Activated B cell treated with CpG ODN at 0.5 μM for 24 hours (primary cell): ENCODE measurements around the gene YY1. TPM values are rescaled to one million over a fixed set of nuclear protein-coding genes. Genes with fewer than 3 reads are reported as not detected.
A peak's percentile ranks its signal among the peaks of the same experiment; 100 is the strongest.

ENCODE experiments used
- ATAC-seq: fragments of 200-7000 bp; cut with Tn5 transposase; one replicate; pipeline ENCODE4 v1.10.0; 2021; ENCODE audit warnings: low read depth, mild to moderate bottlenecking, moderate library complexity
- CTCF ChIA-PET: fragments of 350-600 bp; sonication (Branson Sonifier 250); formaldehyde crosslinking; loops from one replicate; lab custom pipeline; 2021; ENCODE audit warnings: antibody characterized with exemption; lab: Charles Lee
- POLR2A ChIA-PET: fragments of 350-600 bp; sonication (Branson Sonifier 250); formaldehyde crosslinking; loops from one replicate; lab custom pipeline; 2021; ENCODE audit warnings: antibody characterized with exemption; lab: Charles Lee
- DNase-seq: peaks from one replicate; pipeline ENCODE4 v3.0.0; 2022
- H3K27ac Mint-ChIP-seq: one replicate; pipeline ENCODE4 v1.8.0; 2020; ENCODE audit warnings: mixed read lengths
- H3K27me3 Mint-ChIP-seq: one replicate; pipeline ENCODE4 v1.8.0; 2021; ENCODE audit warnings: mixed read lengths
- H3K36me3 Mint-ChIP-seq: one replicate; pipeline ENCODE4 v1.8.0; 2021; ENCODE audit warnings: low read depth, mixed read lengths
- H3K4me1 Mint-ChIP-seq: one replicate; pipeline ENCODE4 v1.8.0; 2021; ENCODE audit warnings: mixed read lengths
- H3K4me3 Mint-ChIP-seq: one replicate; pipeline ENCODE4 v1.8.0; 2020; ENCODE audit warnings: mild to moderate bottlenecking, mixed read lengths
- H3K9me3 Mint-ChIP-seq: one replicate; pipeline ENCODE4 v1.8.0; 2020; ENCODE audit warnings: mixed read lengths
- intact Hi-C: fragments of 100-400 bp; cut with micrococcal nuclease; formaldehyde crosslinking; loops from one replicate; pipeline ENCODE4 v1.15.1; 2024
- total RNA-seq: library from RNA; stranded (reverse); gene quantifications from 2 replicates; pipeline ENCODE4 v1.2.3, GENCODE V29; 2022
- TF ChIP-seq, protein P1 (sequence below): fragments of 200-600 bp; IDR thresholded peaks from one replicate; pipeline ENCODE4 v1.8.0; 2022; ENCODE audit warnings: antibody characterized with exemption, mild to moderate bottlenecking

YY1 gene
- total RNA-seq, 1 donor from 2014 or later: 72.6 TPM

GRCh38 chr14:100241279-100241678 lies 2.3 kb downstream of the YY1 start:
- TF ChIP-seq, protein P1, sequence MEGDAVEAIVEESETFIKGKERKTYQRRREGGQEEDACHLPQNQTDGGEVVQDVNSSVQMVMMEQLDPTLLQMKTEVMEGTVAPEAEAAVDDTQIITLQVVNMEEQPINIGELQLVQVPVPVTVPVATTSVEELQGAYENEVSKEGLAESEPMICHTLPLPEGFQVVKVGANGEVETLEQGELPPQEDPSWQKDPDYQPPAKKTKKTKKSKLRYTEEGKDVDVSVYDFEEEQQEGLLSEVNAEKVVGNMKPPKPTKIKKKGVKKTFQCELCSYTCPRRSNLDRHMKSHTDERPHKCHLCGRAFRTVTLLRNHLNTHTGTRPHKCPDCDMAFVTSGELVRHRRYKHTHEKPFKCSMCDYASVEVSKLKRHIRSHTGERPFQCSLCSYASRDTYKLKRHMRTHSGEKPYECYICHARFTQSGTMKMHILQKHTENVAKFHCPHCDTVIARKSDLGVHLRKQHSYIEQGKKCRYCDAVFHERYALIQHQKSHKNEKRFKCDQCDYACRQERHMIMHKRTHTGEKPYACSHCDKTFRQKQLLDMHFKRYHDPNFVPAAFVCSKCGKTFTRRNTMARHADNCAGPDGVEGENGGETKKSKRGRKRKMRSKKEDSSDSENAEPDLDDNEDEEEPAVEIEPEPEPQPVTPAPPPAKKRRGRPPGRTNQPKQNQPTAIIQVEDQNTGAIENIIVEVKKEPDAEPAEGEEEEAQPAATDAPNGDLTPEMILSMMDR: no peak
- DNase-seq: no peak
- intact Hi-C loops: loop anchor here (2.0 kb wide), 3 partner anchors 16 to 760 kb away; partner anchors contain the start of genes CCNK, SETD3 and SLC25A29
- Mint-ChIP-seq H3K36me3 (peaks cover 27% of the 10 kb centered on the region), H3K27ac (peak overlapping the region; percentile 90), H3K4me3 (peak overlapping the region; percentile 87), H3K4me1 (peaks cover 64% of the 10 kb centered on the region), H3K27me3 (no peaks in the 10 kb centered on the region), H3K9me3 (no peaks in the 10 kb centered on the region)
- POLR2A ChIA-PET: interaction anchor here (0.6 to 2.1 kb wide), 11 partner anchors 11 to 136 kb away, joined by 3 to 7 read pairs (median 4); a partner anchor contains a TSS
- no peak for ATAC-seq
- CTCF ChIA-PET: interaction anchor here (0.6 to 1.6 kb wide), 9 partner anchors 23 to 137 kb away, joined by 3 to 8 read pairs (median 4); no protein-coding TSS in a partner anchor

- DNase-seq: no peak
- intact Hi-C loops: no loop called here
- H3K27me3 Mint-ChIP-seq: no peaks in the 10 kb centered on the region
- no peaks in the 10 kb centered on the region for H3K9me3 Mint-ChIP-seq
- peaks cover 64% of the 10 kb centered on the region for H3K4me1 Mint-ChIP-seq
- no peak for ATAC-seq
- peak overlapping the region; percentile 41 for H3K27ac Mint-ChIP-seq
- ChIA-PET CTCF (interaction anchor here (0.6 to 1.6 kb wide), 2 partner anchors 11 to 28 kb away, joined by 3 to 4 read pairs; no protein-coding TSS in a partner anchor), POLR2A (interaction anchor here (1.4 to 1.6 kb wide), 2 partner anchors 28 to 36 kb away, joined by 4 to 17 read pairs; no protein-coding TSS in a partner anchor)
- TF ChIP-seq, protein P1: no peak
- H3K36me3 Mint-ChIP-seq: peaks cover 24% of the 10 kb centered on the region
- peak overlapping the region; percentile 65 for H3K4me3 Mint-ChIP-seq
Measured at GRCh38 chr14:100243020-100243419, 4.1 kb downstream of the YY1 start.

DNA sequence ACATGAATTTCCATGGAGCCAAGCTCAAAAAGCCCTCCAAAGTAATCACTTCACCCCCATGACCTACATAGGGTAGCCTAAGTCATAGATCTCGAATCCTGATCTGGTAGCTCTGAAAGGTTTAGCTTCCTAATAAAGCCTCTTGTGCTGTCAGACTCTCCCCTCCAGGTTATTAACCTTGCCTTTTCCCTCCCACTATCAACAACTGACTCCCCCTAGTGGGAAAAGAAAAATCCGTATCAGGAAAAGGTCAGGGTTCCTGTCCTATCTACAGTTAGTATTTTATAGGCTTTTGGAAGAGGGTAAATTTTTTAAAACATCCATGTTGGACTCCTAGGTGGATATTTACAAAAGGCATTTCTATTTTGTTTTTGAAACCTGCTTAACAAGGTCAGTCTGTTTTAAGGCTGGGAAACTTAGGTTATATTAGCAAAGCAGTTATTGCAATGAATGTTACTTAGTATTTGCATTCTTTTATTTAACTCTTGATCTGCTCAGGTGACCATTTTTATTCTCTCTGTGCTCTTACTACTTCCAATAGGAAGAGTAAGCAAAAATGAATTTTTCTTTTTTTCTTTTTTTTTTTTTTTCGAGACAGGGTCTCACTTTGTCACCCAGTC lies 8.0 kb downstream of the YY1 start:
- peaks cover 19% of the 10 kb centered on the region for H3K36me3 Mint-ChIP-seq
- intact Hi-C loops: loop anchor here (1.0 kb wide), 1 partner anchor 9 kb away; no protein-coding TSS in a partner anchor
- peaks cover 79% of the 10 kb centered on the region for H3K4me1 Mint-ChIP-seq
- ChIA-PET CTCF (interaction anchor here (1.2 to 1.8 kb wide), 4 partner anchors 13 to 264 kb away, joined by 3 to 5 read pairs (median 4); no protein-coding TSS in a partner anchor), POLR2A (interaction anchor here (1.1 to 1.4 kb wide), 3 partner anchors 8 to 129 kb away, joined by 4 to 6 read pairs (median 4); a partner anchor contains a TSS)
- ATAC-seq (peak; percentile 49), DNase-seq (no peak)
- H3K9me3 Mint-ChIP-seq: no peaks in the 10 kb centered on the region
- TF ChIP-seq, protein P1: no peak
- H3K4me3 Mint-ChIP-seq: peak overlapping the region; percentile 54
- H3K27ac Mint-ChIP-seq: peak overlapping the region; percentile 67
- H3K27me3 Mint-ChIP-seq: no peaks in the 10 kb centered on the region

- ATAC-seq (no peak), DNase-seq (no peak)
- CTCF ChIA-PET: no interaction called here
- peaks cover 9% of the 10 kb centered on the region for H3K36me3 Mint-ChIP-seq
- no peak overlapping the region for H3K4me3 Mint-ChIP-seq
- intact Hi-C loops: no loop called here
- no peak overlapping the region for H3K27ac Mint-ChIP-seq
- POLR2A ChIA-PET: interaction anchor here (0.7 kb wide), 1 partner anchor 44 kb away, joined by 4 read pairs; no protein-coding TSS in a partner anchor
- H3K9me3 Mint-ChIP-seq: no peaks in the 10 kb centered on the region
- no peaks in the 10 kb centered on the region for H3K27me3 Mint-ChIP-seq
- TF ChIP-seq, protein P1: no peak
- H3K4me1 Mint-ChIP-seq: peaks cover 75% of the 10 kb centered on the region
Measured at GRCh38 chr14:100250732-100251465, 12.0 kb downstream of the YY1 start.
